ENCODE measurements around the gene ADCY3. TPM values are rescaled to one million over a fixed set of nuclear protein-coding genes. Genes with fewer than 3 reads are reported as not detected.

ADCY3 gene
- total RNA-seq, 2 experiments from 2014 or later = 28.1 to 31.4 TPM

DNA sequence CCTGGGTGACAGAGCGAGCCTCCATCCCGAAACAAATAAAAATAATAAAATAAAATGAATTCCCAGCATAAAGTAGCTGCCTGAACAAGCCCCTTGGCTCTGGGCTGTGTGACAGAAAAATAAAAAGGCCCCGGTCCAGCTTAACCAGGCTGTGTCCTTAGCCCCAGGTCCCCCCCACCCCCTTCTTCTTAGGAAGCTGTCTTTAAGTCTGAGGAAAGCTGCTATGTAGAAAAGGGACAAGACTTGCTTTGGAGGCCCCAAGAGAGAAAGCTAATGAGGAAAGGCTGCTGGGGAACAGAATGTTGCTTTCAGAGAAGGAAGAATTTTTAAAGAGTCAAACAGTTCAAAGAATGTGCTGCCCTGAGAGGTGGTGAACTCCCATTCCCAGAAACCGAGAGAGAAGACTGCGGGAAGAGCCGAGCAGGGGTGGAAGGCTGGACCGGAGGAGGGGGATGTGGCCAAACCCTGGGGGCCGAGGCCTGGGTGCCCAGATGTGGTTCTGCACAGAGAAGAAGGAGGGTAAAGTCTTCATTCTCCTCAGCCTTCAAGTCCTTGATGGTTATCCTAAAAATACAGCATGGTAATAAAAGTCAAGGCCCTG is 64.9 kb downstream of the ADCY3 start:
- H3K9me3 Mint-ChIP-seq = no peaks in the 10 kb centered on the region
- no peak for DNase-seq

DNA sequence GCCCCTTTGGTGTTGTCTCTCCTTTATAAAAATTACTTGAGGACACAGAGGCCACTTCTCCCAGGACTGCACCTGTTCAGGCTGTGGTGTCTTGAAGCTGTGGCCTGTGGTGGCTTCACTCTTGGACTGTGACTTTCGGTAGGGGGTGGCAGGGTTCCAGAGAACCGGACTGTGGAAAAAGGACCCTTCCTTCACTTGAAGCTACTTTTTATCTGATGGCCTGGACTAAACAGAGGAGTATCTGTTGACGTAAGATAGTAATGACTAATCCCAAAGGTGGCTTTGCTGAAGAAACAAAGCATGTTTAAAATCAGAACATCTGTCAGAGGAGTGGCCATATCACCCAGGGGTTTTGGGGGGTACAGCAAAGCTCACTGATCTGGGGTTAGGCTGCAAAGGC is 66.0 kb downstream of the ADCY3 start:
- ATAC-seq (ENCODE audit: poor library complexity) = no peak
- POLR2A ChIA-PET = no interaction called here
- Histone ChIP-seq H3K9me3 (ENCODE audit: control insufficient read depth in 1 of 2, insufficient read depth in 1 of 2, low read length in 2 of 2) (peaks cover 0 to 11% of the 10 kb centered on the region in 2 experiments), H3K36me3 (ENCODE audit: insufficient read depth, low read length) (peaks cover 3% of the 10 kb centered on the region), H3K27me3 (ENCODE audit: control insufficient read depth in 1 of 2, insufficient read depth in 2 of 2, low read length in 2 of 2) (no peaks in the 10 kb centered on the region), H3K4me1 (ENCODE audit: insufficient read depth, low read length) (no peaks in the 10 kb centered on the region), H3K27ac (ENCODE audit: low read depth in 1 of 2, low read length in 2 of 2) (no peak overlapping the region), H3K4me3 (ENCODE audit: low read length) (no peak overlapping the region)
- TF ChIP-seq, protein P1, sequence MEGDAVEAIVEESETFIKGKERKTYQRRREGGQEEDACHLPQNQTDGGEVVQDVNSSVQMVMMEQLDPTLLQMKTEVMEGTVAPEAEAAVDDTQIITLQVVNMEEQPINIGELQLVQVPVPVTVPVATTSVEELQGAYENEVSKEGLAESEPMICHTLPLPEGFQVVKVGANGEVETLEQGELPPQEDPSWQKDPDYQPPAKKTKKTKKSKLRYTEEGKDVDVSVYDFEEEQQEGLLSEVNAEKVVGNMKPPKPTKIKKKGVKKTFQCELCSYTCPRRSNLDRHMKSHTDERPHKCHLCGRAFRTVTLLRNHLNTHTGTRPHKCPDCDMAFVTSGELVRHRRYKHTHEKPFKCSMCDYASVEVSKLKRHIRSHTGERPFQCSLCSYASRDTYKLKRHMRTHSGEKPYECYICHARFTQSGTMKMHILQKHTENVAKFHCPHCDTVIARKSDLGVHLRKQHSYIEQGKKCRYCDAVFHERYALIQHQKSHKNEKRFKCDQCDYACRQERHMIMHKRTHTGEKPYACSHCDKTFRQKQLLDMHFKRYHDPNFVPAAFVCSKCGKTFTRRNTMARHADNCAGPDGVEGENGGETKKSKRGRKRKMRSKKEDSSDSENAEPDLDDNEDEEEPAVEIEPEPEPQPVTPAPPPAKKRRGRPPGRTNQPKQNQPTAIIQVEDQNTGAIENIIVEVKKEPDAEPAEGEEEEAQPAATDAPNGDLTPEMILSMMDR (IDR thresholded peaks at IDR 0.05) = no peak
- CTCF ChIA-PET = no interaction called here
- H3K27ac Mint-ChIP-seq = no peak overlapping the region
- intact Hi-C loops (cut with DNase I, micrococcal nuclease) = no loop called here
- no peaks in the 10 kb centered on the region for H3K36me3 Mint-ChIP-seq (ENCODE audit: low read depth)
- no peaks in the 10 kb centered on the region for H3K27me3 Mint-ChIP-seq
- H3K4me3 Mint-ChIP-seq = no peak overlapping the region
- no peaks in the 10 kb centered on the region for H3K4me1 Mint-ChIP-seq (ENCODE audit: low read depth)
- H3K9me3 Mint-ChIP-seq = no peaks in the 10 kb centered on the region
- DNase-seq = no peak

More for the DNA sequence above, 64.9 kb downstream of the ADCY3 start:
- peaks cover 3% of the 10 kb centered on the region for H3K36me3 ChIP-seq (ENCODE audit: insufficient read depth, low read length)
- Mint-ChIP-seq H3K27me3 (no peaks in the 10 kb centered on the region), H3K27ac (no peak overlapping the region), H3K4me3 (no peak overlapping the region), H3K36me3 (ENCODE audit: low read depth) (no peaks in the 10 kb centered on the region), H3K4me1 (ENCODE audit: low read depth) (no peaks in the 10 kb centered on the region)
- H3K27ac ChIP-seq (ENCODE audit: low read depth in 1 of 2, low read length in 2 of 2) = no peak overlapping the region
- H3K9me3 ChIP-seq (ENCODE audit: control insufficient read depth in 1 of 2, insufficient read depth in 1 of 2, low read length in 2 of 2) = peaks cover 0 to 4% of the 10 kb centered on the region in 2 experiments
- POLR2A ChIA-PET = no interaction called here
- TF ChIP-seq, protein P1 (IDR thresholded peaks at IDR 0.05) = no peak
- no peak overlapping the region for H3K4me3 ChIP-seq (ENCODE audit: low read length)
- intact Hi-C loops (cut with DNase I, micrococcal nuclease) = no loop called here
- CTCF ChIA-PET = no interaction called here
- no peak for ATAC-seq (ENCODE audit: poor library complexity)
- H3K27me3 ChIP-seq (ENCODE audit: control insufficient read depth in 1 of 2, insufficient read depth in 2 of 2, low read length in 2 of 2) = no peaks in the 10 kb centered on the region
- H3K4me1 ChIP-seq (ENCODE audit: insufficient read depth, low read length) = no peaks in the 10 kb centered on the region

DNA sequence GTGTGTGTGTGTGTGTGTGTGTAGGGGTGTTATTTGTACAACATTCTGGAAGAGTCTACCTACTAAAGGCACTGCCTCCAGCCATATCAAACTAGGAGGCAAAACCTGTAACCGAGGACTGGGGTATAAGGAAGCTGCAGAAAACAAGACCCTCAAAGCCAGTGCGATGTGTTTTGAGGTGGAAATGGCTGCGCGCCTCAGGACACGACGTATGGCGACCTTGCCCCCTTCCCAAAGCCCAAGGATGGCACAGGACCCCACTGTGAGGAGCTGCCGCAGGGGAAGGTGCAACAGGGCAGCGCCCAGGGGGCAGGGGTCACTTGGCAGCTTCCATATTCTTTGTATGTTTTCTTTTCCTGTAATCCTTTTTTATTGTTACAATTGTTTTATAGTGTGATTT is 67.0 kb downstream of the ADCY3 start:
- ATAC-seq (ENCODE audit: poor library complexity) = no peak
- intact Hi-C loops (cut with DNase I, micrococcal nuclease) = no loop called here

More for the DNA sequence above, 67.0 kb downstream of the ADCY3 start:
- TF ChIP-seq, protein P1 (IDR thresholded peaks at IDR 0.05) = no peak
- Histone ChIP-seq H3K9me3 (ENCODE audit: control insufficient read depth in 1 of 2, insufficient read depth in 1 of 2, low read length in 2 of 2) (peaks cover 0 to 19% of the 10 kb centered on the region in 2 experiments), H3K27me3 (ENCODE audit: control insufficient read depth in 1 of 2, insufficient read depth in 2 of 2, low read length in 2 of 2) (no peaks in the 10 kb centered on the region), H3K4me1 (ENCODE audit: insufficient read depth, low read length) (no peaks in the 10 kb centered on the region), H3K4me3 (ENCODE audit: low read length) (no peak overlapping the region), H3K36me3 (ENCODE audit: insufficient read depth, low read length) (peaks cover 3% of the 10 kb centered on the region), H3K27ac (ENCODE audit: low read depth in 1 of 2, low read length in 2 of 2) (no peak overlapping the region)
- H3K27me3 Mint-ChIP-seq = no peaks in the 10 kb centered on the region
- DNase-seq = no peak
- H3K9me3 Mint-ChIP-seq = no peaks in the 10 kb centered on the region
- H3K4me3 Mint-ChIP-seq = no peak overlapping the region
- CTCF ChIA-PET = no interaction called here
- no peaks in the 10 kb centered on the region for H3K36me3 Mint-ChIP-seq (ENCODE audit: low read depth)
- POLR2A ChIA-PET = no interaction called here
- no peak overlapping the region for H3K27ac Mint-ChIP-seq
- no peaks in the 10 kb centered on the region for H3K4me1 Mint-ChIP-seq (ENCODE audit: low read depth)
